Keratinocyte (primary cell): ENCODE measurements around the gene DNMBP. TPM values are rescaled to one million over a fixed set of nuclear protein-coding genes. Genes with fewer than 3 reads are reported as not detected.

Experiments used
- DNase-seq: peaks from one replicate; pipeline ENCODE4 v3.0.0-alpha.2; 2011; ENCODE audit warnings: low read depth, missing footprints, low spot score
- FAIRE-seq: peaks from 2 replicates; lab custom pipeline; 2011; peaks lifted over from hg19 to GRCh38; lab: Jason Lieb, UNC
- H2AFZ ChIP-seq: 2 replicates; pipeline ENCODE4 v1.6.0; 2012; ENCODE audit warnings: low read length, control low read depth, inconsistent platforms; ENCODE audit not compliant: control insufficient read depth
- H3K27ac ChIP-seq: 2 replicates; pipeline ENCODE4 v1.5.1; 2011; ENCODE audit warnings: low read length; ENCODE audit not compliant: control insufficient read depth, insufficient read depth
- H3K27me3 ChIP-seq: 3 replicates; pipeline ENCODE4 v1.6.0; 2011; ENCODE audit warnings: low read length; ENCODE audit not compliant: control insufficient read depth, insufficient read depth; ENCODE audit errors: extremely low read depth
- H3K36me3 ChIP-seq, 2 experiments: 2 replicates in 1 of 2; 3 replicates in 1 of 2; pipeline ENCODE4 v1.5.1; 2011; ENCODE audit warnings: low read length in 2 of 2, mild to moderate bottlenecking in 1 of 2; ENCODE audit not compliant: control insufficient read depth in 2 of 2, insufficient read depth in 2 of 2; ENCODE audit errors: extremely low read depth in 1 of 2
- H3K4me1 ChIP-seq: 3 replicates; pipeline ENCODE4 v1.5.1; 2011; ENCODE audit warnings: low read length; ENCODE audit not compliant: control insufficient read depth, insufficient read depth; ENCODE audit errors: extremely low read depth
- H3K4me2 ChIP-seq: 3 replicates; pipeline ENCODE4 v1.6.0; 2011; ENCODE audit warnings: low read depth, low read length; ENCODE audit not compliant: control insufficient read depth, insufficient read depth; ENCODE audit errors: extremely low read depth
- H3K4me3 ChIP-seq, 3 experiments: fragments of 200-600 bp in 1 of 3; sonication (generic) in 1 of 3; 2 replicates in 2 of 3; 3 replicates in 1 of 3; pipeline ENCODE4 v1.5.1; 2011 to 2016; ENCODE audit warnings: low read length in 3 of 3, mild to moderate bottlenecking in 3 of 3, control low read depth in 2 of 3, inconsistent platforms in 1 of 3, low read depth in 1 of 3, mixed read lengths in 1 of 3, mixed run types in 1 of 3, moderate library complexity in 1 of 3; ENCODE audit not compliant: control insufficient read depth in 2 of 3, insufficient read depth in 2 of 3; ENCODE audit errors: extremely low read depth in 1 of 3
- H3K79me2 ChIP-seq: 2 replicates; pipeline ENCODE4 v1.6.0; 2012; ENCODE audit warnings: low read length; ENCODE audit not compliant: control insufficient read depth, insufficient read depth
- H3K9ac ChIP-seq: 3 replicates; pipeline ENCODE4 v1.6.0; 2011; ENCODE audit warnings: low read length; ENCODE audit not compliant: control insufficient read depth, insufficient read depth; ENCODE audit errors: extremely low read depth
- H3K9me1 ChIP-seq: 3 replicates; pipeline ENCODE4 v1.6.0; 2011; ENCODE audit warnings: low read length; ENCODE audit not compliant: control insufficient read depth, insufficient read depth; ENCODE audit errors: extremely low read depth
- H3K9me3 ChIP-seq: 2 replicates; pipeline ENCODE4 v1.5.1; 2012; ENCODE audit warnings: low read depth, low read length; ENCODE audit not compliant: control insufficient read depth
- H4K20me1 ChIP-seq: 3 replicates; pipeline ENCODE4 v1.6.0; 2011; ENCODE audit warnings: low read length; ENCODE audit not compliant: control insufficient read depth, insufficient read depth; ENCODE audit errors: extremely low read depth
- CTCF ChIP-seq, 3 experiments: IDR thresholded peaks in 1 of 3; conservative IDR thresholded peaks in 1 of 3; optimal IDR thresholded peaks in 1 of 3; 2 replicates in 2 of 3; 3 replicates in 1 of 3; pipeline versions ENCODE3 to v1.5.1; 2011; ENCODE audit warnings: low read length in 3 of 3, mild to moderate bottlenecking in 3 of 3, moderate library complexity in 2 of 3, control low read depth in 1 of 3, inconsistent platforms in 1 of 3; ENCODE audit not compliant: insufficient read depth in 2 of 3; ENCODE audit errors: extremely low read depth in 1 of 3
- EZH2 ChIP-seq: IDR thresholded peaks from one replicate; pipeline ENCODE4 v1.6.1; 2012; ENCODE audit warnings: inconsistent platforms, mild to moderate bottlenecking, low read length, moderate library complexity
- dilution Hi-C: fragments of 300-500 bp; cut with MboI; formaldehyde crosslinking; loops from one replicate; pipeline ENCODE4 v1.7.0; 2020; ENCODE audit warnings: low sequenced_read_pairs; ENCODE audit not compliant: extremely low pct_ligation_motif_present
- polyA plus RNA-seq, 5 experiments: library from polyadenylated mRNA; depleted of rRNA in 3 of 5; stranded (reverse) in 3 of 5; stranded (forward) in 1 of 5; unstranded in 1 of 5; fragments of >200 nt; gene quantifications; 1 replicate in 1 of 5; 2 replicates in 3 of 5; 3 replicates in 1 of 5; pipeline versions ENCODE4 v1.2.1 to v1.2.3, GENCODE V29; 2011 to 2012; ENCODE audit warnings: missing spikeins in 2 of 5, low read depth in 1 of 5, low replicate concordance in 1 of 5

The DNMBP gene
- polyA plus RNA-seq, 1 donor (not counting 4 experiments of a cell fraction or from before 2014, with no cell fraction given) = 15.8 TPM

- Histone ChIP-seq H4K20me1 (no peaks in the 10 kb centered on the region), H3K9me1 (no peaks in the 10 kb centered on the region), H3K9ac (no peak overlapping the region), H3K27ac (no peak overlapping the region), H3K79me2 (no peaks in the 10 kb centered on the region), H3K4me2 (no peak overlapping the region), H3K27me3 (no peaks in the 10 kb centered on the region), H3K4me3 (no peak overlapping the region), H3K9me3 (no peaks in the 10 kb centered on the region), H3K4me1 (no peaks in the 10 kb centered on the region), H3K36me3 (peaks cover 19 to 28% of the 10 kb centered on the region in 2 experiments), H2AFZ (no peak overlapping the region)
- dilution Hi-C loops = no loop called here
- TF ChIP-seq EZH2 = no peak
- TF ChIP-seq CTCF (optimal IDR thresholded peaks at IDR 0.05 in 1 of 3, IDR thresholded peaks at IDR 0.05 in 1 of 3, conservative IDR thresholded peaks at IDR 0.05 in 1 of 3; ENCODE audit: extremely low read depth in 1 of 3, insufficient read depth in 2 of 3, low read length in 3 of 3) = no peak
- no peak for DNase-seq
- FAIRE-seq = no peak
These were observed 135.2 kb downstream of the DNMBP start for GRCh38 chr10:99874341-99875085.

GRCh38 chr10:99873846-99874245 is 135.9 kb downstream of the DNMBP start:
- DNase-seq (no peak), FAIRE-seq (no peak)
- Histone ChIP-seq H3K9me3 (no peaks in the 10 kb centered on the region), H2AFZ (no peak overlapping the region), H3K9me1 (no peaks in the 10 kb centered on the region), H3K4me1 (no peaks in the 10 kb centered on the region), H3K4me2 (no peak overlapping the region), H3K79me2 (no peaks in the 10 kb centered on the region), H3K27ac (no peak overlapping the region), H3K9ac (no peak overlapping the region), H4K20me1 (no peaks in the 10 kb centered on the region), H3K36me3 (peaks cover 17 to 24% of the 10 kb centered on the region in 2 experiments), H3K27me3 (no peaks in the 10 kb centered on the region), H3K4me3 (no peak overlapping the region)
- TF ChIP-seq EZH2 = no peak
- no peak for TF ChIP-seq CTCF (optimal IDR thresholded peaks at IDR 0.05 in 1 of 3, IDR thresholded peaks at IDR 0.05 in 1 of 3, conservative IDR thresholded peaks at IDR 0.05 in 1 of 3; ENCODE audit: extremely low read depth in 1 of 3, insufficient read depth in 2 of 3, low read length in 3 of 3)
- dilution Hi-C loops = no loop called here
